HG03025 (cell line): ENCODE results near the gene LYZL1.
"Not testable (repeated sequence)": the region's sequence is repeated elsewhere in the genome, so short reads cannot be mapped to it uniquely, and the experiment has no call there.

Experiments
- ATAC-seq: cut with Tn5 transposase; IDR thresholded peaks from one replicate; pipeline ENCODE4 v1.9.1; 2021; ENCODE audit warnings: mild to moderate bottlenecking, moderate library complexity; ENCODE audit not compliant: unreplicated experiment, low FRiP score

The LYZL1 gene

DNA sequence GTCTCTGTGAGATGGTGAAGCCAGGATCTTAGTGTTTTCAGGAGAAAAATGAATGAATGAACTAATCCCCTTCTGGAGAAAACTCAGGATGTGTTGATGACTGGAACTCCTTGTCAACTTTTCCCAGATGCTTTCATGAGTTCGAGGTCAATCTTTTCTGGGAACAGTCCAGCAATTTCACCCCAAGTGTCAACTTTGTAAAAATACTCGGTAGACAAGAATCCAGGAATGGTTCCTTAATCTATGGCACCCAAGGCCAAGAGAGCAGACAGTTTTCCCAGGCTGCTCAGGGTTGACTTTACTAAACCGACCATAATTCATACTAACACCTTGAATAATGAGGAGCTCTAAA, 31.1 kb upstream of the LYZL1 start:
- no peak for ATAC-seq

DNA sequence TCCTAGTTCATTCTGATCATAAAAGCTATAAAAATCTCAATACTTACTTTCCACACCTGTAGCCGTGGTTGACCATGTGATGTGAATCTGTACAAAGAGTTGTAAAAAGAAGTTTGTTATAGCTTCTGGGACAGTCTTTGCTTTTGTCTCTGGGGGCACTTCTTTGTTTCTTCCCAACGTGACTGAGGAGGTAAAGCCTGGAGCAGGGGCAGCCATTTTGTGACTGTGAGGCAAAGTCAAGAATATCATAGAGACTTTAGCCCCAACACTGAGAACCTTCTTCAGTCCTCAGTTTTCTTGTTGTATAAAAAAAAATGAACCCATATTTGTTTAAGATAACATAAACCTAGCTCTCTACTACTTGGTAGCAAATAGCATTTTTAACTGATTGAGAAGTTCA, 29.4 kb upstream of the LYZL1 start:
- ATAC-seq, result no peak

DNA sequence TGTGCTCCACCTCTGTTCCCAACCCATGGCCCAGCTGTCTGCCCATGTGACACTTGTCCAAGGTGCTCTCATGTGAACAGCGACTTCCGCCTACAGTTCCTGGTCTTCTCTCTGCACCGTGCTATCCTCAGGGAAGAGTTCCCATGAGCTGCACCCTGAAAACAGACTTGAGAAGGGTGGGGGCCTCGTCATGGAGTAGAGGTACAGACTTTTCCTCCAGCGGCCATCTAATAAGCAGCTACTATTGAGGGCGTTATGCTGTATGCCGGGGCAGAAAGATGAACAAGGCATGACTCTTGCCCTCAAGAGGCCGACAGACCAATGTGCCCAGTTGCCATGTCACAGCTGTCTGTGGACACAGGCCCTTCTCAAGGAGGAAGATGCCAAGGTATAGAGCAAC, 25.4 kb upstream of the LYZL1 start:
- ATAC-seq, result no peak

DNA sequence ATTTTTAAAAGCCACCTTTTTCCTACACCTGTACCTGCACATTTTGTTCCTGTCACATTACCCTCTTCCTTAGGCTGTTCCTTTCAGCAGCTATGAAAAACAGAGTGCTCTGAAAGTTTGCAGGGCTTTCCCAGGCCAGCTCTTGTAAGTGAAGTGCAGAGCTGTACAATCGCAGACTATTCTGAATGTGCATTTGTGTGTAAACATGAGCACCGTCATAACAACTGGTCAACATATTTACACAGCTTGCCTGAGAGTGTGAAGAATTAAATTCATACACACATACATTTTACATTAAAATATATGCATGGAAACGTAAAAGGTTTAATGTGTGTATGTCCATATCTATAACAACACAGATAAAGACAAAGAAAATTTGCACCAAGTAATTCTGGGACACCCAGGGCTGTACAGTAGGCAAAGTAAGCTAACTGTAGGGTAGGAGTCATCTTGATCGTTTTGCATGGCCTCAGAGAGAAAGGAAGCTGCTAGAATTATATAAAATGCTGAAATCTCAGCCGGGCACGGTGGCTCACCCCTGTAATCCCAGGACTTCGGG, 23.6 kb upstream of the LYZL1 start:
- no peak for ATAC-seq

DNA sequence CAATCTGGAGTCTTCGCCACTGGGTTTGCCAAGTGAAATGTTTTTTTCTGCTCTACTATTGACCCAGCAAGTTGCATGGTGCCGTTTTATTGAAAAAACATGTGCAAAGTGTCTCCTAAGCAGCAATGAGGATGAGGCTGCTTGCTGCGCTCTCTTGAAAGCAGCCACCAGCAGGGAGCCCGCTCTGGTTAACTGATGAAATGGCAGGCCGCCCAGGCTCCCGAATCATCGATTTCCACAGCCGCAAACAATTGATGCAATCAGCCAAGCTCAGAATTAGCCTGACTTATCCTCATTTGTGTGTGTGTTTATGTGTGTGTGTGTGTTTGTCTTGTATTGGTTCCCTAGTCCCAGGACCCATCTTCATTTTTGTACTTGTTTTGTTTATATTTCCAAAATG, 22.2 kb upstream of the LYZL1 start:
- ATAC-seq, result no peak

DNA sequence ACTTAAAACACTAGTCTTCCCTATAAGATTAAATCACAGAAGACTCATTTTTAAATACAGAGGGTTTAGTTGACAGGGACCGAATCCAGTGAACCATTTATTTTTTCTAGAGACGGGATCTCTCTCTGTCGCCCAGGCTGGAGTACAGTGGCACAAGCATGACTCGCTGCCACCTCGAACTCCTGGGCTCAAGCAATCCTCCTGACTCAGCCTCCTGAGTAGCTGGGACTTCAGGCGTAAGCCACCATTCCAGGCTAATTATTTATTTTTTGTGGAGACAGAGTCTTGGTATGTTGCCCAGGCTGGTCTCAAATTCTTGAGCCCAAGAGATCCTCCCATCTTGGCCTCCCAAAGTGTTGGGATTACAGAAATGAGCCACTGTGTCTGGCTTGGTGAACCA, 20.9 kb upstream of the LYZL1 start:
- ATAC-seq, result no peak

DNA sequence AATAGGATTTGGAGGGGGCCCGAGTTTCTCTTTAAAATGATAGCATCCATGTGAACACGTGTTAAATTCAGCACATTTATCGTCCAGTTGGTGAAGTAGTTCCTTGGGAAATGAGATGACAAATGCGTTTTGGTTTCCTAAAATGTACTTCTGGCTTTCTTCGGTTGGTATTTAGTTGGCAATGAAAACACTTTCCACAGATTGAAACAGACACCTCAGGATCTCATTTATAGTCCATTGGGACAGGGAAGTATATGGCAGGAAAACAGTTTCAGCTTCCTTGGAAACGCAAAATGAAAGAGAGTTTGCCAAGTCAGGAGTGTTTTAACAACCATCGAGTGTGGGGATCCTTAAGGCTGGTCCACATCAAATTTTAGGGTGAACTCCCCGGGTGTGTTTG, 19.4 kb upstream of the LYZL1 start:
- ATAC-seq, result no peak

DNA sequence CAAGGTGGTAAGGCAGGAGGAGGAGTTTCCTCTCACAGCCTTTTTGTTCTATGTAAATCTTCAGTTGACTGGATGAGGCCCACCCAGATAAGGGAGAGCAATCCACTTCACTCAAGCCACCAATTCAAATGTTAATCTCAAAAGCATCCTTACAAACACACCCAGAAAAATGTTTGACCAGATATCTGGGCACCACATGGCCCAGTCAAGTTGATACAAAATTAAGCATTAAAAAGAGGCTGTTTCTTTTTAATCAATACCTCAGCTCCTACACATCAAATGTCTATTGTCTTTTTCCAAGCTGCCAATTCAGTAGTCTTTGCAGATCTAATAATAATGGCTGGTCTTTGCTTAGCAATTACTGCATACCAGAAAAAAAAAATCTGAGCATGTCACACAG, 18.0 kb upstream of the LYZL1 start:
- no peak for ATAC-seq

DNA sequence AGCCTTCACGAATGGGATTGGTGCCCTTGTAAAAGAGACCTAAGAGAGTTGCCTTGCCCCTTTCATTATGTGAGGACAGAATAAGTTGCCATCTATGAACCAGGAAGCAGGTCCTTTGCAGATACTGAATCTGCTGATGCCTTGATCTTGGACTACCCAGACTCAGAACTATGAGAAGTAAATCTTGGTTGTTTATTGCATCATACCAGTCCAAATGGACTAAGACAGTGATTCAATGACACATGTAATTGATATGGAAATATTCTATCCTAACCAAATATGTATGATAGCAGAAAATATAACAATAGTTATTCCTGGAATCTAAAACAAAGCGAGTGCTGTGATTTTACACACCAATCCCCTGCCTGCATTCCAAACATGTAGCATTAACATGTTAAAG, 17.0 kb upstream of the LYZL1 start:
- ATAC-seq, result no peak

DNA sequence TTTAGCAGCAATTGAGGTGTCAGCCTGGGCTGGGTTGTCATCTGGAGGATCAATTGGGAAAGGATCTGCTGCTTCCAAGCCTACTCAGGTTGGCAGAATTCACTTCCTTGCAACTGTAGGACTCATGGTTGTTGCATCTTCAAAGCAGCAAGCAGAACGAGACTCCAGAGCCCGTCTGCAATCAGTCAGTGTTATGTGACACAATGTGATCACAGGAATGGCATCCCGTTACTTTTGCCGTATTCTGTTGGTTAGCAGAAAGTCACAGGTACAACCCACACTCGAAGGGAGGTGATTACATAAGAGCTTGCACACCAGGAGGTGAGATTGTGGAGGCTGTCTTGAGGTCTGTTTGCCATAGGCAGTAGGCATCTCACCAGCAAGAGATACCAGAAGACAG, 15.4 kb upstream of the LYZL1 start:
- ATAC-seq, result no peak

DNA sequence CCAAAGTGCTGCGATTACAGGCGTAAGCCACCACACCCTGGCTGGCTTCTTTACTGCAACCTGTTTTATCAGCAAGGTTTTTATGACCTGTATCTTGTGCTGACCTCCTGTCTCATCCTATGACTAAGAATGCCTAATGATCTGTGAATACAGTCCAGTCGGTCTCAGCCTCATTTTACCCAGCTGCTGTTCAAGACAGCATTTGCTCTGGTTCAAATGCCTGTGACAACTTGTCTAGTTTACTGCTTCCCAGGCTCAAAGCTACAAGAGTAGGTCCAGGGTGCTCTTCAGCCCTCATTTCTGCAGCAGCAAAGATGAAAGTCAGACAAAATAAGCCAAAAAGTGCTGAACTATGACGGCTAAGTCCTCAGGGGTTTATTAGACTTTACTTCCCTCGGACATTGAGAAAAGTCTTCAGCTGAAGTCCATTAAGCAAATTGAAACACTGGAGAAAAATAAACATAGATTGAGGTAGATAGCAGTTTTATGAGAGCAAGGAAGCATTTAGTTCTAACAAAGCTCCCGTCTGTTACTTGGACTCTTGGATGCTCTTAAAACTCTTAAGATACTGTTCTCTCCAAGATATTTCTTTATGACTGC, 12.5 kb upstream of the LYZL1 start:
- no peak for ATAC-seq

DNA sequence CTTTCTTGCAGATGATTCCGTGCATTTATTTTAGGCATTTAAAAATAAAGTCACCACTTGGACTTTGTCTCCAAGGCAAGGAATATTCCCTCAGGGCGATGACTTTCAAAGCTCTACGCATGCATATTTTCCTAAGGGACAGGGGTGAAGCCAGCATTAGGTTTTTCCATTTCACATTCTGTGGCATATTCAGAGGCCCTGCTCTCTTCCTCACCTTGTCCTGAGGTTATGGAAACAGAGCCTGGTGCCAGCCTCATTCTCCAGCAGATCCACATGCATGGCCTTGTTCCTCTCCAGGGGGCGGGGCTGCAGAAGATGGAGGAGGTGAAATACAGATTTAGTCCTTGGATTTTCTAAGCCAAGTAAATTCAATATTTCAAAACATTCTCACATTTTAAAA, 11.6 kb upstream of the LYZL1 start:
- ATAC-seq, result no peak

DNA sequence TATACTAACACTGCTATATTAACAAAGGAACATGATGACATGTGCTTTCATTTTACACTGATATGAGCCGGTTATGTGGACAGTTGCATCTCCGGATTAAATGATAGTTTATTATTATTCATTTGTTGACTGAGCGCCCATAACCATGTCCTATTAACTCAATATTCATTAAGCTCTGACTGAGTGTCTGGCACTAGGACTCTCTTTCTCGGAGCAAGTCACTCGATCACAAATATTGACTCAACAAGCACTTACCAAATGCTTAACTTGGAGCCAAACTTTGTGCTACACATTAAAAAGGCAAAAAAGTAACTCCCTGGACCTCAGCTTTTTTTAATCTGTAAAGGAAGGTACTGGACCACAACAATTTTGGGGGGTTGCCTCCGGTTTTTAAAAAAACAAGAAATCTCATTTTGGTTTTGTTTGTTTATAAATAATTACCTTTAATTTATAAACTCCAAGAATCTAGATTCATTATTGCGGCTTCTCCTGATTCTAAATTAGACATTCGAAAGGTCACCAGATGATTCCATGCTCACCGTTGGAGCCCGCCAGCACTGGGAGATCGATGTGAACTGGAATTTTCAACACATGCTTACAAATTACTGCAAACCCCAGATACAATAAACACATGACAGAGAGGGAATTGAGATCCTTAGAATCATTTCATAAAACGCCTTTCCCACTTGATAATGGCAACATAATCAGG, 8.9 kb upstream of the LYZL1 start:
- no peak for ATAC-seq

DNA sequence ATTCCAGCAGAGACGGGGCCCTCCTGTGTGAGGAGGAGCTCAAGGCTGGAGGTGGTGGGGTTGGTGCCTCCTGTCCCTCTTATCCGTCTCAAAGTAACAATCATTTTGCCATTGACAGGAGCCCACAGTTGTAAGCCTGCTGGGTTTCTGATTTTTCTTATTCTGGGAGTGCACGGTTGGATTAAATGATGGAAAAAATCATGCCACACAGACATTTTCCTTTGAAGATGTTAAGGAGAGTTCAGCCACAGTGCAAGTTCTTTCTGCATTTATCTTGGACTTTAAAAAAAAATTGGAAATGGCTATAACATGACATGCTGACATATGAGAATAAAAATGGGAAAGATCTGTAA, 8.4 kb upstream of the LYZL1 start:
- ATAC-seq, result no peak

DNA sequence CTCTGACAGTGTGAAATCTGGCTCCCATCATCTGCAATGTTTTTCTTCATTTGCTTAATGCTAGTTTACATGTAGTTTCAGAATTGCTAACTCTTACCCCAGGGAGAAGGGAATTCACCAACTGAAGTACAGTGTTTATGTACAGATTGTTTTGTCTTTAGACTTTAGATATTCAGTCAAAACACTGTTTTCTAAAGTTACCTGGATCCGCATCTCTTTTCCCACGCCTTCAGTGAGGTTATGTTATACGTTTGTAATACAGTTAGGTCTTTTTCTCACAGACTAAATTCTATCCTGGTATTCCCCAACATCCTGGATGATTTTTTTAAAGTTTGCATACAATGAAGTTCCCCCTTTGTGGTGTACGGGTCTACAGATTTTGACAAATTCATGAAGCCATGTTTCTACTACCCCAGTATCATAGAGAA, 3.2 kb upstream of the LYZL1 start:
- peak; percentile 68 for ATAC-seq

DNA sequence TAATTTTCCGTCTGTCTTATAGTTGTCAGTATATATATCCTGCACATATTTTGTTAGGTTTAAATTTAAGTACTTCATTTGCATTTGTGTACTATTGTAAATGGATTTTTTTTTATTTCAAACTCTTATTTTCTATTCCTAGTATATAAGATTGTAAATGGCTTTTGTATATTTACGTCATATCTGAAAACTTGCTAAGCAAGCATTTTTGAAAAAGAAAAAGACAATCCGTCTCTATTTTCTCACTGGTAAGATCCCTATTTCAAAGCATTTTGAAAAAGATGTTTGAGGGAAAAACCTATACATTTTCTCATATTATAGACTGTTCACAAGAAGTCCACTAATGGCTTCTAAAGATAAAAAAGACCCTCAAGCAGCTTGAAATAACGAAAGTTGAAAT, 1.2 kb upstream of the LYZL1 start:
- no peak for ATAC-seq

DNA sequence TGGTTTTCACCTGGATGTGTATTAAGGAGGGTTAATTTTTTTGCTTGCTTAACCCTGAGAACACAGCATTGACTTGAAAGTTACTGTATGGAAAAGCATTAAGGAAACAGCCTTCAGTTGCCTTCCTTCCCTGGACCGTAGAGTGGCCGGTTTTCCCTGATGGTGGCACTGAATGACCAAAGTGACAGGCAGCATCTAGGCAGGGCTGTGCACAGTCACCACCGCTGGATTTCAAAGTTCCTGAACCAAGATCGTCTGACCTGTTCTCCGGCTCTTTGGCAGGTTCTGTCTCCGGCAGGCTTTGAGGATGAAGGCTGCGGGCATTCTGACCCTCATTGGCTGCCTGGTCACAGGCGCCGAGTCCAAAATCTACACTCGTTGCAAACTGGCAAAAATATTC, 2.7 kb downstream of the LYZL1 start:
- not testable (repeated sequence) for ATAC-seq

DNA sequence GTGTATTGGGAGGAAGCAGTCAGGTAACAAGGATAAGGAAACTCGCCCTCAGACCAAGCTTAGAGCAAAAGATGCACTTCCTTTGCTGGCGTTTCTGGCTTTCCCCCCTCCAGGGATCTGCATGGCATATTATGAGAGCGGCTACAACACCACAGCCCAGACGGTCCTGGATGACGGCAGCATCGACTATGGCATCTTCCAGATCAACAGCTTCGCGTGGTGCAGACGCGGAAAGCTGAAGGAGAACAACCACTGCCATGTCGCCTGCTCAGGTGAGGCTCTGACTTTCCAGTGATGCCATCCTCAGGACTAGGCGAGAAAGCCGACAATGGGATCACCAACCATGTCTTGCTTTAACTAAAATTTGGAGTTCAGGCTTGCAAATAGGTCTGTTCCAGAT, 3.5 kb downstream of the LYZL1 start:
- ATAC-seq, result not testable (repeated sequence)

DNA sequence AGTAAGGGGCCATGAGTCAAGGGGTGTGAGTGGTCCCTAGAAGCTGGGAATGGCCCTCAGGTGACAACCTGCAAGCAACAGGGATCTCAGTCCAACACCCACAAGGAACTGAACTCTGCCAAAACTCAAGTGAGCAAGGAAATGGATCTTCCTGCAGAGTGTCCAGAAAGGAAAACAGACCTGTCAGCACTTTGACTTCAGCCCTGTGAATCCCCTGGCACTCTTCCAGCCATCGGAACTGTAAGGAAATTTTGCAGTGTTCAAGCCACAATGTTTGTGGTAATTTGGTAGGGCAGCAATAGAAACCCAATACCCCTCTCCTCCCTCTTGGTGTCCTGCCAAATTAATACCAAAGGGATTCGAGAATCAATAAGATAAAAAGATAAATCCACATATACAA, 6.9 kb downstream of the LYZL1 start:
- ATAC-seq, result no peak

DNA sequence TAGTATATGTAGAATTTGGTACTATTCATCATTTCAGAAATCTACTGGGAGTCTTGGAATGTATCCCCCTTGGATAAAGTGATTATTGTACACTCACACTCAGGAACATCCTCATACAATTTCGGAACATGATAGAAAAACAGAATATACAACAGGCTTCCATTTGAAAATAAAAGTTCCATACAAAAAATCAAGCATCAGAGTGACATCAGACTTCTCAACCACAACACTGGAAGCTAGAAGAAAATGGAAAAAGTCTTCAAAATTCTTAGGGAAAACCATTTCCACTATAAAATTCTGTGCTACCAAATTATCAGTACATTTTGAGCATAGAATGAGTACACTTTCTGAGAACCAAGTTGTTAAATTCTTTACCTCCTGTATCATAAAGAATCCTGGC, 8.8 kb downstream of the LYZL1 start:
- no peak for ATAC-seq

DNA sequence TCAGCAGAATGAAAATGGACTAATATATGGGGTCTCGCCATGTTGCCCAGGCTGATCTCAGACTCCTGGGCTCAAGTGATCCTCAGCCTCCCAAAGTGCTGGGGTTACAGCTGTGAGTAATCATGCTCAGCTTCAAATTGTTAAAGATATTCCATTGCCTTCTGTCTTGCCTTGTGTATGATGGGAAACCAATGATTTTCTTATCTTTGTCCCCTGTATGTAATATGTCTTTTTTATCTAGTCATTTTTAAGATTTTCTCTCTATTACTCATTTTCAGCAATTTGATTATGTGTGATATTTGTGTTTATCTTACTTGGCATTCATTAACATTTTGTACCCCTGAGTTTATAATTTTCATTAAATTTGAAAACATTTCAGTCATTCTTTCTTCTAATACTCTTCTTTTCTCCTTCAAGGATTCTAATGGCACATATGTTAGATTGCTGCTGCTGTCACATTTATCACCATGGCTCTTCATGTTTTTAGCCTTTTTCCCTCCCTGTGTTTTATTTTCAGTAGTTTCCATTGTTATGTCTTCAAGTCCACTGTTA, 12.6 kb downstream of the LYZL1 start:
- no peak for ATAC-seq

DNA sequence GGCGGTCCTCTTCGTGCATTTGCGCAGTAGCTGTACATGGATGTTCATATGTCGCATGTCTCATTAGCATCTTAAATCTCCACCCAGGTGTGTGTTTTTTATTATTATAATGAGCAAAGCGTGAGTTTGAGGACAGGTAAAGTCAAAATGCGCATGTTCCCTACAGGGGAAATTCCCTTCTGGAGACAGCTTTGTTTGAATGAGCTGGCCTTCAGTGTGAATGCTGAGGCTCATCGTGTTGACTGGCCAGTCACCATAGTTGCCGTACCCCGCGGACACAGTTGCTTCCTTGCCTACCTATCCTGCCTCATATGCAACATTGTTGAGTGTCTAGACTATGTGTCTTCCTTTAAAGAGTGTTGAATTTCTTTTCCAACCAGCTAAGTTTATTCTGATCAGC, 13.6 kb downstream of the LYZL1 start:
- ATAC-seq, result no peak
